Measurements from ENCODE around the gene PHPT1. TPM values are rescaled to one million over a fixed set of nuclear protein-coding genes. Genes with fewer than 3 reads are reported as not detected.
A peak's percentile ranks its signal among the peaks of the same experiment; 100 is the strongest.

Gene PHPT1
- total RNA-seq (10 to 100 TPM; 23.2 to 40.4 TPM), polyA plus RNA-seq (10 to 100 TPM; 44.2 to 83.1 TPM)

GRCh38 chr9:136849038-136849959, at the start of gene PHPT1:
PHPT1 (plus strand) TSS chr9:136849409; CDS start chr9:136849431, 22 bp downstream.
- DNase-seq (ENCODE audit: low spot score), result peak; percentile 98
- H3K4me3 ChIP-seq (ENCODE audit: low read depth in 1 of 3, low read length in 3 of 3), result peak within 1 kb of the TSS; percentile 82 to 92 (median 83)
- H3K36me3 ChIP-seq (ENCODE audit: control insufficient read depth in 4 of 4, insufficient read depth in 3 of 4, low read depth in 1 of 4, low read length in 3 of 4), result peaks cover 0 to 2% (median 0%) of the 10 kb centered on the region in 4 donors
- TF ChIP-seq RXRA (IDR thresholded peaks at IDR 0.05) (peak; percentile 11 to 34), HNF4A (conservative IDR thresholded peaks at IDR 0.05) (peak in 1 of 2 donors; percentile 42), REST (IDR thresholded peaks at IDR 0.05) (no peak), RAD21 (IDR thresholded peaks at IDR 0.05) (peak in 1 of 2 donors; percentile 23), HNF4G (IDR thresholded peaks at IDR 0.05) (no peak), ZBTB33 (IDR thresholded peaks at IDR 0.05) (no peak), NR2F2 (IDR thresholded peaks at IDR 0.05) (no peak), CTCF (IDR thresholded peaks at IDR 0.05; ENCODE audit: low read depth, low read length, missing input control) (no peak), EGR1 (IDR thresholded peaks at IDR 0.05; ENCODE audit: low read depth in 2 of 2) (peak in 1 of 2 donors; percentile 14), TAF1 (conservative IDR thresholded peaks at IDR 0.05) (no peak), ATF3 (IDR thresholded peaks at IDR 0.05) (no peak), JUND (IDR thresholded peaks at IDR 0.05) (no peak), GABPA (IDR thresholded peaks at IDR 0.05 in 1 of 2, conservative IDR thresholded peaks at IDR 0.05 in 1 of 2) (peak in 1 of 2 donors; percentile 53), SP1 (IDR thresholded peaks at IDR 0.05) (peak; percentile 99), FOXA2 (IDR thresholded peaks at IDR 0.05) (no peak), FOXA1 (IDR thresholded peaks at IDR 0.05) (no peak), MAX (IDR thresholded peaks at IDR 0.05) (peak; percentile 81), YY1 (IDR thresholded peaks at IDR 0.05) (peak; percentile 94)
- WGBS, result under 1% methylated on average over 77 of the region's 77 CpGs
- H3K27ac ChIP-seq (ENCODE audit: low read depth in 1 of 2, low read length in 2 of 2), result peak within 1 kb of the TSS; percentile 83 to 91
- H3K9ac ChIP-seq (ENCODE audit: low read depth in 1 of 2, low read length in 2 of 2), result peak within 1 kb of the TSS; percentile 35 to 68
- peaks cover 0 to 3% (median 0%) of the 10 kb centered on the region in 4 donors for H3K9me3 ChIP-seq (ENCODE audit: control insufficient read depth in 4 of 4, low read length in 3 of 4)
- peaks cover 18 to 50% (median 41%) of the 10 kb centered on the region in 4 donors for H3K4me1 ChIP-seq (ENCODE audit: control insufficient read depth in 4 of 4, insufficient read depth in 4 of 4, low read length in 3 of 4)
- H3K27me3 ChIP-seq (ENCODE audit: control insufficient read depth in 4 of 4, insufficient read depth in 4 of 4, low read length in 3 of 4), result no peaks in the 10 kb centered on the region
